ENCODE data around the gene HCN4. TPM values are rescaled to one million over a fixed set of nuclear protein-coding genes. Genes with fewer than 3 reads are reported as not detected.

HCN4 gene
- total RNA-seq, 1 experiment from 2014 or later, result 0.07 TPM

DNA sequence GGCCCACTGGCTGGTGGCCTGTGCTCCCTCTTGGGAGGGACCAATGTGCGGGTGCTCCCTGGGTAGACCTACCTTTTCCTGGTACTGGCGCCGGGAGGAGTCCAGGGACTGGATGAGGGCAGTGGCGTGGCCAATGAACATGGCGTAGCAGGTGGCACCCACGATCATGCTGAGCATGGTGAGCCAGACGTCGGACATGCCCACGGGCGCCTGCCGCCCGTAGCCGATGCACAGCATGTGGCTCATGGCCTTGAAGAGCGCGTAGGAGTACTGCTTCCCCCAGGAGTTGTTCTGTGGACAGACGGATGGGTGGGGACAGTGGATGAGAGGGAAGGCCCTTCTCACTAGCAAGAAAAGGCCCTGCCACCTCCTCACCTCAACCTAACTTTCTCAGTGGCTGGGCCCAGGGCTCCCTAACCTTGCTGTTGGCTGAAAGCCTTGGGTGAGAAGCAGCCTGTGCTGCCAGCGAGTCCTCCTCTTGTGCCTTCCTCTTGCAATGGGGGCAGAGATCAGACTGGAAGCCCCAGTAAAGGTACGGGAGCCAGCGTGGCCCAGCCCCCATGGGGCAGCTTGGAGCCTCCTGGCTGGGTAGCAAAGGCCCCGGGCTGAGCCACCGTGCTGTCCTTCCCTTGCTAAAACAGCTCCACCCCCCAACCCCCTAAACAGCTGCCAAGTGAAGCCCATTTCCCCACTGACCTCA lies 39.1 kb downstream of the HCN4 start:
- BruUV-seq (replicated peaks), result no TSS peak
- H3K27ac Mint-ChIP-seq (ENCODE audit: unreplicated experiment), result no peak overlapping the region
- no peaks in the 10 kb centered on the region for H3K36me3 Mint-ChIP-seq (ENCODE audit: insufficient read depth, unreplicated experiment)

DNA sequence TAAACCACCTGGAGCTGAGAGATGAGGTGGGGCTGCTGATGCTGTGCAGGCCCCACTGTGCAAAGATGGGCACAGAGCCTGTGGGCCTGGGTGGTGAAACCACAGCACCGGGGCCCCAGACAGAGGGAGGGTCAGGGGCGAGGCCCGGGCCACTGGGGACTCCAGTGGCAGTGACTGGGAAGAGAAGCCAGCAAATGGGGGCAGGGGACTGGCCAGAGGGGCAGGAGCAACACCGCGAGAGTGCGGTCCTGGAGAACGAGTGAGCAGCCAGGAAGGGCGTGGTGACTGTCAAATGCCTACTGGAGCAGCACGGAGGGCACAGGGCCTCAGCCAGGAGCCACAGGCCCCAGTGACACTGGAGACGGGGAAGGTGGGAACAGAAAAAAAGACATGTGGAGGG lies 39.8 kb downstream of the HCN4 start:
- Mint-ChIP-seq H3K9me3 (ENCODE audit: low read depth, unreplicated experiment) (no peaks in the 10 kb centered on the region), H3K4me1 (ENCODE audit: low read depth, unreplicated experiment) (no peaks in the 10 kb centered on the region), H3K27ac (ENCODE audit: unreplicated experiment) (no peak overlapping the region), H3K27me3 (ENCODE audit: unreplicated experiment) (peaks cover 47% of the 10 kb centered on the region), H3K36me3 (ENCODE audit: insufficient read depth, unreplicated experiment) (no peaks in the 10 kb centered on the region), H3K4me3 (ENCODE audit: low read depth, unreplicated experiment) (no peak overlapping the region)
- CTCF ChIA-PET, result no interaction called here
- BruUV-seq (replicated peaks), result no TSS peak
- DNase-seq, result no peak
- TF ChIP-seq, protein P1, sequence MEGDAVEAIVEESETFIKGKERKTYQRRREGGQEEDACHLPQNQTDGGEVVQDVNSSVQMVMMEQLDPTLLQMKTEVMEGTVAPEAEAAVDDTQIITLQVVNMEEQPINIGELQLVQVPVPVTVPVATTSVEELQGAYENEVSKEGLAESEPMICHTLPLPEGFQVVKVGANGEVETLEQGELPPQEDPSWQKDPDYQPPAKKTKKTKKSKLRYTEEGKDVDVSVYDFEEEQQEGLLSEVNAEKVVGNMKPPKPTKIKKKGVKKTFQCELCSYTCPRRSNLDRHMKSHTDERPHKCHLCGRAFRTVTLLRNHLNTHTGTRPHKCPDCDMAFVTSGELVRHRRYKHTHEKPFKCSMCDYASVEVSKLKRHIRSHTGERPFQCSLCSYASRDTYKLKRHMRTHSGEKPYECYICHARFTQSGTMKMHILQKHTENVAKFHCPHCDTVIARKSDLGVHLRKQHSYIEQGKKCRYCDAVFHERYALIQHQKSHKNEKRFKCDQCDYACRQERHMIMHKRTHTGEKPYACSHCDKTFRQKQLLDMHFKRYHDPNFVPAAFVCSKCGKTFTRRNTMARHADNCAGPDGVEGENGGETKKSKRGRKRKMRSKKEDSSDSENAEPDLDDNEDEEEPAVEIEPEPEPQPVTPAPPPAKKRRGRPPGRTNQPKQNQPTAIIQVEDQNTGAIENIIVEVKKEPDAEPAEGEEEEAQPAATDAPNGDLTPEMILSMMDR (IDR thresholded peaks at IDR 0.05; ENCODE audit: unreplicated experiment), result no peak
- intact Hi-C loops (cut with micrococcal nuclease; ENCODE audit: unreplicated experiment), result no loop called here

More for the DNA sequence above, 39.1 kb downstream of the HCN4 start:
- H3K4me3 Mint-ChIP-seq (ENCODE audit: low read depth, unreplicated experiment), result no peak overlapping the region
- intact Hi-C loops (cut with micrococcal nuclease; ENCODE audit: unreplicated experiment), result no loop called here
- DNase-seq, result no peak
- TF ChIP-seq, protein P1 (IDR thresholded peaks at IDR 0.05; ENCODE audit: unreplicated experiment), result no peak
- CTCF ChIA-PET, result no interaction called here
- H3K27me3 Mint-ChIP-seq (ENCODE audit: unreplicated experiment), result peaks cover 52% of the 10 kb centered on the region
- H3K4me1 Mint-ChIP-seq (ENCODE audit: low read depth, unreplicated experiment), result no peaks in the 10 kb centered on the region
- H3K9me3 Mint-ChIP-seq (ENCODE audit: low read depth, unreplicated experiment), result no peaks in the 10 kb centered on the region

DNA sequence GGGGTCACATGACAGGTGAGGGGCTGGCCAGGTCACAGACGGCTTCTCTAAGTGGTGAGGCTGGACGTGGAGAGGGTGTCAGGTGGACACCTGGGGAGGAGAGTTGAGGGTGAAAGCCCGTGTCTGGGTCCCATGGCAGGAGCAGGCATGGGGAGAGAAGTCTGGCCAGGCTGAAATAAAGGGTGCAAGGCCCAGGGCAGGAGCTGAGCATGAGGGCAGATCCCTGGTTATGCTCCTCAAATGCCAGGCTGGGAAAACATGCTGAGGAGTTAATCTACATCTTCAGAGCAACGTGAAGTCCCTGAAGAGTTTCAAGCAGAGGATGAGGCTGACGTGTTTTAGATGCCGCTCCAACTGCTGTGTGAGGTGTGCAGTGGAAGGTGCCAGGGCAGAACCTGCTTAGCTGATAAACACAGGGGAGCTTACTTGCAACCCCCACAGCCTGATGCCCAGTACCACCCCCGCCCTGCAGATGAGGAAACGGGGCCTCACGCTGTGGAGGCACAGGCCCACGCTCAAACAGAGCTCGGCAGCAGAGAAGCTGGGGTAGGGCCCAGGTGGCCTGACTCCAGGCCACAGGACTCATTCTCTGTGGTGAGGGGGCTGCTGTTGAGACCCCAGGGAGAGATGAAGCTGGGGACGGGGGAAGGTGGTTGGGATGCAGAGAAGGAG lies 40.5 kb downstream of the HCN4 start:
- intact Hi-C loops (cut with micrococcal nuclease; ENCODE audit: unreplicated experiment), result no loop called here
- H3K9me3 Mint-ChIP-seq (ENCODE audit: low read depth, unreplicated experiment), result no peaks in the 10 kb centered on the region
- no peak overlapping the region for H3K27ac Mint-ChIP-seq (ENCODE audit: unreplicated experiment)
- TF ChIP-seq, protein P1 (IDR thresholded peaks at IDR 0.05; ENCODE audit: unreplicated experiment), result no peak
- no peaks in the 10 kb centered on the region for H3K4me1 Mint-ChIP-seq (ENCODE audit: low read depth, unreplicated experiment)
- no TSS peak for BruUV-seq (replicated peaks)
- H3K4me3 Mint-ChIP-seq (ENCODE audit: low read depth, unreplicated experiment), result no peak overlapping the region
- no peaks in the 10 kb centered on the region for H3K36me3 Mint-ChIP-seq (ENCODE audit: insufficient read depth, unreplicated experiment)
- peaks cover 47% of the 10 kb centered on the region for H3K27me3 Mint-ChIP-seq (ENCODE audit: unreplicated experiment)
- no peak for DNase-seq
- CTCF ChIA-PET, result no interaction called here

DNA sequence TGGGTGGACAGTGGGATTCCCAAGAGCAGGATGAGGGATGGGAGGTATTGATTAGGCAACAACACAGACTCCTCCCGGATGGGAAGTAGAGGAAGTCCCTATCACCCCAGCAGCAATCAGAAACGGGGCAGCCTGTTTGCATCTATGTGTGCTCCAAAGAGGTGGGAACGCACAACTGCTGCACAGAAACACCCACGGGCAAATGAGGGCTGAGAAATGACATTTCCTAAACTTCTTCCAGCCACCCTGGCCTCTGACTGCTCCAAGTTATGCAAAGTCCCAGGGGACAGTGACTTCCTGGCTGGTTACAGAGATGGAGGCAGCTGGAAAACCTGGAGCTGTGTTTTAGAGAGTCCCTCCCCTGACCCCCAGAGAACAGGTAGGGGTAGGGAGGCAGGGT lies 42.6 kb downstream of the HCN4 start:
- Mint-ChIP-seq H3K9me3 (ENCODE audit: low read depth, unreplicated experiment) (no peaks in the 10 kb centered on the region), H3K36me3 (ENCODE audit: insufficient read depth, unreplicated experiment) (no peaks in the 10 kb centered on the region), H3K27ac (ENCODE audit: unreplicated experiment) (no peak overlapping the region), H3K4me3 (ENCODE audit: low read depth, unreplicated experiment) (no peak overlapping the region), H3K27me3 (ENCODE audit: unreplicated experiment) (peaks cover 62% of the 10 kb centered on the region), H3K4me1 (ENCODE audit: low read depth, unreplicated experiment) (no peaks in the 10 kb centered on the region)
- intact Hi-C loops (cut with micrococcal nuclease; ENCODE audit: unreplicated experiment), result no loop called here
- CTCF ChIA-PET, result interaction anchor here (0.7 kb wide), 1 partner anchor 577 kb away, joined by 4 read pairs; no protein-coding TSS in a partner anchor
- no peak for DNase-seq
- TF ChIP-seq, protein P1 (IDR thresholded peaks at IDR 0.05; ENCODE audit: unreplicated experiment), result no peak
- no TSS peak for BruUV-seq (replicated peaks)

Measured in Calu3 (cell line).